ENCODE measurements around the gene ACADL.
A peak's percentile ranks its signal among the peaks of the same experiment; 100 is the strongest.

ACADL gene

DNA sequence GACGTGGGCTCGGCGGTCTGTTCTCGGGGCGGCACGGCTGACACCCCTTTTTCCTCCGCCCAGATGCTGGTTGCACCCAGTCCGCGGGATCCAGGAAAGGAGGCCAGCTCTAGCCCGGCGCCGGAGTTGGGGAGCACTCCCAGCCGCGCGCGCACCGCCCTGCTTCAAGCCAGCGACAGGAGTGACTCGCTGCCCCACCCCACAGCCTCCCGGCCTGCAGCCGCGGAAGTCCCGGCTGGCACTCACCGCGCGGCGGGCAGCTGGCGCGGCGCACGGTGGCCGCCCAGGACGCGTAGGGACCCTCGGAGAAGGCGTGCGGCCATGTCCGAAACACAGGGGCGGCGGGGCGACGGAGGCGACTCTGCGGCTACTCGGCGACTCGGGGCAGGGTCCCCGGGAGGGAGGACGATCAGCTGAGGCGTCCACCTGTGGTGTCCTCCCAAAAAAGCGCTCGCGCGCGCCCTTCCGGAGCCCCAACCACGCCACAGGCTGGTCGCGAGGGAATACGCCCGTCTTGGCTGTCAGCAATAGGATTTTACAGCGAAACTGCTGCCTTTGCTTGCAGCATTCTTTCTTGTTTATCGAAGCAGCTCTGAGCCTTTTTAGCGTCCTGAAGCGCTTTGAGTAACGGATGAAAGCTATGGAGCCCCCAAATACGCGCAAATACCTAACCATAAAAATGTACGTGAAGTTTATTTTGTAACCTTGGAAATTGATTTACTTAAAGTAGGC lies at the start of gene ACADL:
ACADL (minus strand) TSS at position 507 of the 732 bp plus-strand sequence; CDS start at position 323, 184 bp downstream.
- DNase-seq (ENCODE audit: low read depth in 4 of 4, low spot score in 1 of 4): peak in 1 of 4 experiments; percentile 7

DNA sequence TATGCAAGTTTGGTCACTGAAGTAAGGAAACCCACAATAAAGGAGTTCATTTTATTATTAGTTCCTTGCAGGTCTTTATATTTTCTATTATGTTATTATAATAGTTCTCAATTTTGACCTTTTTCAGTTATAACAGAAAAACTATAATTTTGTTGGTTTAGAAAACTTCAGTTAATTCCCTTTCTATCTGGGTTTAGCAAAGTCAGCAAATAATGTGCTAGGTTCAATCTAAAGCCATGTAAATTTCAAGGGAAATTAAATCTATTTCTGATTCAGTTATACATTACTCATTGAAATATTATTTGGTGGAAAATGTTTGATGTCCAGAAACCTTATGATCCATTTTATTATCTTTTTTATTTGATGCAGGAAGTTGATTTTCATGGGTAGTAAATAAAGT lies 46.1 kb upstream of the ACADL start:
- no peak for DNase-seq (ENCODE audit: low read depth in 4 of 4, low spot score in 1 of 4)

DNA sequence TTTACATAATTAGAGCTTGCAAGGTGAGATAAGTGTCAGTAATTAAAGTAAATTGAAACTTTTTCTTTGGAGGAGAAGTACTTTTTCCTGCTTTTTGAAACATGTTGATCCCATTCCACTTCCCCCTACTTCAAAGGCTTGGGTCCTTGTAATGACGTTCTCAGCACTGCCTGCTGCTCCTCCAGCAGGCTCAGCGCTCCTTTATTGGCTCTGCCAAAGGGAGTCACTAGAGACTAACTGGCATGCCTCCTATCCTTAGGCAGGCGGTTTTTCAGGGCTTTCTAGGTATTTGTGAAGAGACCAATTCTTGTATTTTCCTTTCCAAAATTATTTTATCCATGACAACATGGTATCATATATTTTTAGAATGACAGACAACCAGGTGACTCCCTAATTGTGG lies 43.9 kb upstream of the ACADL start:
- no peak for DNase-seq (ENCODE audit: low read depth in 4 of 4, low spot score in 1 of 4)

DNA sequence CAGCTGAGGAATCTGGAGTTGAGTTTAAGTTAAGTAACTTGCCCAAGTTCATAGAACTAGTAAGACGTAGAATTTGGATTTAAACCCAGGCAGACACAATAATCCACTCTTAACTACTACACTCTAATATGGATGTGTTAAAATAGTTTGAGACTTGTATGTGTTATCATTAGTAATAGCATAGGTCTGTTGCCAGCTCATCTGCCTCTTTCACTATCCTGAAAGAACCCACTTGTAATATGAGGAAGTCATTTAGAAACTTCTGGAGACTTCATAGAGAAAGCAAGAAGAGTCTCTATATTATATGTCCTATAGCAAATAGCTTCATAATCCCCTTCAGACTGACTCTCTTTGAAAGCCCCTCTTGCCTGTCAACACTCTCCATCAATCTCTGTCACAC lies 43.0 kb upstream of the ACADL start:
- DNase-seq (ENCODE audit: low read depth in 4 of 4, low spot score in 1 of 4): no peak

DNA sequence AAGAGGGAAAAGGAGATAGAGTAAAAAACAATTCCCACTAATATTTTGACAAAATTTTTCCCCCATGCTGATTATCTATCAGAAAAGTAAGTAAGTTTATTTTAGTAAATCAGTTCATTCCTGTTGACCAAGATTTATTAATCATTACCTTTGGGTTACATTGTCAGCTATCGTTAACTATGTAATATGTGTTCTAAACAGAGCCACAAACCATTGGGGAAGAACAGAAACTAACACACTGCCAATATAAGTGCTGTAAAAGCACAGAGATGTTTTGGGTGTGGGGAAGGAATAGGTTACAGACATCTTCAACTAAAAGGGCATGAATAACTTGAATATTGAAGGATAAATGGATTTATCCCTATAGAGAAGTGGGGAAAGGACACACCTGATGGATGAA lies 42.5 kb upstream of the ACADL start:
- DNase-seq (ENCODE audit: low read depth in 4 of 4, low spot score in 1 of 4): no peak

DNA sequence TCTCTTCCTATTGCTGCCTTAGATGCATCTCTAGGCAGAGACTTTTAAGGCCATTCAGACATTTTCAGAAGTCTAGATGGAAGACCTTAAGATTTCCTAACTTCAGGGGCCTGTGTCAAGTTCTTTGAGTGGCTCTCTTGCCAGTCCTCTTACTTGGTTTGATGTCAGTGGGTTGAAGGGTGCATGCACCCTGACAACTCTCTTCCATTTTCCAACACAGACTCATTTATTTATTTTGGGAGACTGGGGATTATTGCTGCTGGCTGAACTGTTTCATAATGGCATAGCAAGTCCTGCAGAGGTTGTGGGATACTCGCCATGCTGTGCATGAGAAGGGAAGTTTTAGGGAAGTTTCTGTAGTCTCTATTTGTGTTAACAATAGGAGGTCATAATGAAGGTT lies 39.0 kb upstream of the ACADL start:
- DNase-seq (ENCODE audit: low read depth in 4 of 4, low spot score in 1 of 4): no peak

DNA sequence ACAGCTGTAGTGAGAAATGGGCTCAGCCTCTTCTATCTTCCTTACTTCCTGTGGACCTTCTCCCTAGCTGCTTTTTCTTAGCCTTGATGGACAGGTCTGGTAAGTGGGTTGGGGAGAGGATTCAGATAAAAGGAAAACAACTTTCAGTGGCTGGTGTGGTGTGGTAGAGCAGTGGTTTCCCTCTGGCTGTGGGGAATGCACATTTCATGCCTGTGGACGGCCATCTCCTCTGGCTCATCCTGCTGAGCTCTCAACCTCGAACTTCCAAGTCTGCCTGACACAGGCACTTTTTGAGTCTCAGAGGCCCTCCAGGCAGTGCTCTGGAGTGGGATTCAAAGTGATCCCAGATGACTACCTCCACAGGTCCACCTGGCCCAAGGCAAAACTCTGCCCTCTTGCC lies 38.6 kb upstream of the ACADL start:
- no peak for DNase-seq (ENCODE audit: low read depth in 4 of 4, low spot score in 1 of 4)

DNA sequence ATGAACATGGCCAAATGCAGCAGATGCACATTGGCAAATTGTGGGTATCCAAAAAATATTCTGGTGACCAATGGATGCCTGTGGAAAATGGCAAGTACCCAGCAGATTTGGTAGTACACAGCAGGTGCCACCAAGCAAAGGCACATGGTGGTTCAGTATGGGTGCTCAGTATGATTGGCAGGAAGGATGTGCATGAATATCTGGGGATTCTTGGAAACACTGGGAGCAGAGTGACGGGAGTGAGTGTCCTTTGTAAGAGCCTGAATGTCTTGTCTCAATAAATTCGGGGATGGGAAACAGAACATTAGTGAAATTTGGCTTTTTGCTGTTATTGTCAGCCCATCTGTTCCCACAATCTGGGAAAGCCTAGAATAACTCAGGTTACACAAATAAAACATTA lies 36.8 kb upstream of the ACADL start:
- DNase-seq (ENCODE audit: low read depth in 4 of 4, low spot score in 1 of 4): no peak

DNA sequence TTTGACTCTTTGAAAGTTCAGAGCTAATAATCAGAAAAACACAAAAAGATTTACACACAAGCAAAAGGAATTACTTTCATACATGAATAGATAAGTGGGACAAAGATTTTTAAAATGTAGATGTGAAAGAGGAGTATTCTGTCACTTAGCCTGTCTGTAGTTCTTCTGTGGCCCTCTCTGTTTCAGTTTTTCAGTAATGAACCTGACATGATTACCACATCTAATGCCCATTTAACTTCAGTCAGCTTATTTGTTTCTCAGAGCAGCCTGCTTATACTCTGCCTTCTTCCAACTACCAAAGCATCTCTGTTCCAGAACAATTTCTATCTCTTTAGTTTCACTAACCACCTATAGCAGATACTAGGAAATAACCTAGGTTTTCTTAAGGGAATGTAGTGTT lies 34.4 kb upstream of the ACADL start:
- DNase-seq (ENCODE audit: low read depth in 4 of 4, low spot score in 1 of 4): no peak

DNA sequence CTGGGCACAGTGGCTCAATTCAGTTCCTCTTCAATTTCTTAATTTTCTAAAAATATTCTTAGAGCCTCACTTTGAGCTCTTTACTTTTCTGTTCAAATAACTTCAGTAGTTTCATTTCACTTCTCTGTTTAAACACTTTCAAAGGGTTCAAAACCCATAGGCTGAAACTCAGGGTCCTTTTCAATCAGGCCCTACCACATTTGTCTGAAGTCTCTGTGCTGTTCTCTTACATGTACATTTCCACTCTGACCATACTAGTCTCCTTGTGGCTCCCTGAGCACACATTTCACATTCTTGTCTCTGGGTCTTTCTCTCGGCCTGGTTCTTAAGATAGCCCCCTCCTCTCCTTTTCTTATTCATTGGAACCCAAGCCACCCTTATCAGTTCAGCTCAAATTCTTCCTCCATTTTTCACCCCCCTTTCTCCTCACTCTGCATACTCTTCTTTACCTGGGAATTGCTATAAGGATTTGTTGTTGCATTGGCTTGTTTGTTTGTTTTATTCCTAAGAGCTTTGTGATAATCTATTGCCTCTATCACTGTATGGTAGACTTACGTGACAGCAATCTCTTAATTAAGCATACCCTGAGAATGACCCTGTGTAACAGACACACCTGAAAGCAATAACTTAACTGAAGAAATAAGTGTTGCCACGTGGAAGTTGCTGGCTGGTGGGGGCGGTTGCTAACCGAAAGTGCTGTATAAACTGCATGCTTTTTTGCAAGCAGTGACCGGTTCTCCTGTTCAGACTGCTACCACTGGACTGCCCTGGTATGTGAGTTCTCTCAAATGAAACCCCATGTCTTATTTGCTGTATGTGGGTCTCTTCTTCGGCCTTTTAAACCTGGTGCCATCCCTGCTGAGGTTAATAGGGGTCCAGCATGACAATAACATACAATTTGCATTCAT lies 27.7 kb upstream of the ACADL start:
- DNase-seq (ENCODE audit: low read depth in 4 of 4, low spot score in 1 of 4): no peak

DNA sequence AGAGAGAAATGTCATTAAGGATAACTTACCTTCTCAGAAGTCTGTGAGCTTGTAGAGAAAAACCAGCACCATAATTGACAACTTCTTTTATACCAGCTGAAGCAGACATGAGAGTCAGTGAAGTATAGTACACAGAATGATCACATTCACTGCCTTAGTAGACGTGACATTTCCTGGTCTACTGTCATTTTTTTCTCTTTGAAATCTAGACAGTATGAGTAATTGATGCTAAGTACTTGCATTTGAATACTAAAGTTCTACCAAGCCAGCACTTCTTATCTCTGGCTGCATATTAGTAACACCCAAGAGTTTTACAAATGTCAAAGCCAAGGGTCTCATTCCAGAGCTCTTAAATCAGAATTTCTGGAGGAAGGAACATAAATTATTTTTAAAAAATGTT lies 25.4 kb upstream of the ACADL start:
- no peak for DNase-seq (ENCODE audit: low read depth in 4 of 4, low spot score in 1 of 4)

DNA sequence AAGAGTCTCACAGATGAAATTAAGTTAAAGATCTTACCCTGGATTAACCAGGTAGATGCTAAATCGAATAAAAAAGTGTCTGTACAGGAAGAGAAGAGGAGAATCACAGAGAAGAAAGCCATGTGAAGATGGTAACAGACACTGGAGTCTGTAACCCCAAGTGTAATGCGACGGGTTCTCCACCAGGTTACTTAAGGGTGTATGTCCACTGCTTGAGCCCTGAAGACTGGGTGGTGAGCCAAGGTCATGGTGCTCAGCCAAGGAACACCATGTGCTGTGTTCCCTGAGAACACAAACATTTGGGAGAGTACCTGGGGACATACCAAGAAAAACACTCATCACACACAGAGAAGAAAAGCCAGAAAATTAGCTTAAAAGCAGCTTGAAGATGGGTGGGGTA lies 8.2 kb upstream of the ACADL start:
- no peak for DNase-seq (ENCODE audit: low read depth in 4 of 4, low spot score in 1 of 4)

DNA sequence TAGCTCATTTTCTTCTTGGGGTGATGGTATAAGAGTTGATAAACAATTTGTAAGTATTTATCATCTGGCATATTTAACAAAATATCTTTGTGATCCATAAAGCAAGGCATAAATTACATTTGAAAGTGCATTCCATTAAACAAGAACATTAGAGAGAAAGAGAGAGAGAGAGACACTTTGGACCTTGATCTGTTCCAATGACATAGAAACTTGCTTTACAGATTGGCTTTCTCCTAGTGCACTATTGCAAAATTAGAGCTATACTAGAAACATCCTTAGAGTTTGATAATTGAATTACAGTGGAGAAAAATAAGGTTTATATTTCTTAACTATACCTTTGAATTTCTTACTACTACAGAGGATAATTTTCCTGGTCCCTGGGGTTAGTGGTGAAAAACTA lies 5.7 kb upstream of the ACADL start:
- DNase-seq (ENCODE audit: low read depth in 4 of 4, low spot score in 1 of 4): no peak

DNA sequence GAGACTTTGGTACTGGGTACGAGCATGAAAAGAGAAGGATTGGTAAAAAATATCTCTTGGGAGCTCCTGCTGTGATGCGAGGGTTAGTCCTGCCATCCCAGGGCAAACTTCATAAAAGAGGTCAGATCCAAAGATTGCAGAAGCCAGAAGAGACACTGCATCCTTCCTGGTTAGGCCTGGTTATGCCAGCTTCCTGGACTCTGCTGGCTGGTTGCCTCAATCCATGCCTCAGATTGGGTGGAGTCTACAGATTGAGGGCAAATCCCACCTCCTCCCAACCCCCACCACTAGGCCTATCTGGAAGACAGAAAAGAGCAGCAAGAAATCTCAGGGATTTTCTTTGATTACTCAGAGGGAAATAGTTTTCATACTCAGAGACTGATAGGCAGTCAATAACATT lies 5.3 kb upstream of the ACADL start:
- no peak for DNase-seq (ENCODE audit: low read depth in 4 of 4, low spot score in 1 of 4)

DNA sequence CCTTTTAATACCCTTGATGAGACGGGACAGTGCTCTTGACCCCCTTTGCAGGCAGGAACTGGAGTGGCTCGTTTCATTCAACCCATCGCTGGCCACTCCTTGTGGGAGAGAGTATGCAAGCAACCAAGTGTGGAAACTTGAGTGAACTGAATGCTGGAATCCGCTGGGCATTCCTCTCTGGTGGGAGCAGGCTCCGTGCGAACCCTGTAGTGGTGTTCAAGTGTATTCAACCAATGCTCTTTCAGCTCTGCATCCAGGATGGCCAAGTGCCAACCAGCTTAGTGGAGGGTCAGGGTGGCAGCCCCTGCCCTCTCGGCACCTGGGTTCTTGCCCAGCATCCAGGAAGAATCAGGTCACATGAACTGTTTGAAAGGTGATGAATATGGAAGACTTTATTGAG lies 3.3 kb upstream of the ACADL start:
- DNase-seq (ENCODE audit: low read depth in 4 of 4, low spot score in 1 of 4): no peak

DNA sequence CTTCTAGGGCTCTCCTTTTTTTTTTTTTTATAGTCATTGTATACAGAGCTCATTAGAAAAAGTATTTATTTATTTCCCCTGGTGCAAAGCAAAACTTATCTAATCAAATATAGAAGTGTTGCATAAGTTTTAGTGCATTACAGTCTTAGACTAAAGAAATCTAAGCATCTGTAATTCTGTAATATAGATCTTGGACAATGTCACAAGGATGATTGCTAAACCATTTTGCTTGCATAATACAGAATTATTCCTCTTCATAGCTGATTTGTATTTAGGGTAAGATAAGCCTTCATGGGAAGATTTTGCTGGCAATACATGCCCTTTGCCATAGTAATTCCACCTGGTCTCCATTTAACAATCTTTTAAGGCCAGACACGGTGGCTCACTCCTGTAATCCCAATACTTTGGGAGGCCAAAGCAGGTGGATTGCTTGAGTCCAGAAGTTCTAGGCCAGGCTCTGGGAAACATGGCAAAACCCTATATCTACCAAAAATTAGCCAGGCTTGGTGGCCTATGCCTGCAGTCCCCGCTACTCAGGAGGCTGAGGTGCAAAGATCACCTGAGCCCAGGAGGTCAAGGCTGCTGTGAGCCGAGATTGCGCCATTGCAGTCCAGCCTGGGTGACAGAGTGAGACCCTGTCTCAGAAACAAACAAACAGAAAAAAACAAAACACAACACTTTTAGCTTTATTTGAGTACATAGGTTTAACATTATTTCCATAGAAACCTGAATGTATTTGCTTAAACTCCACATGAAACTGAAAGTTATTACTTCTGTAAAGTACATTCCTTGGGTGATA lies 2.2 kb upstream of the ACADL start:
- DNase-seq (ENCODE audit: low read depth in 4 of 4, low spot score in 1 of 4): no peak

DNA sequence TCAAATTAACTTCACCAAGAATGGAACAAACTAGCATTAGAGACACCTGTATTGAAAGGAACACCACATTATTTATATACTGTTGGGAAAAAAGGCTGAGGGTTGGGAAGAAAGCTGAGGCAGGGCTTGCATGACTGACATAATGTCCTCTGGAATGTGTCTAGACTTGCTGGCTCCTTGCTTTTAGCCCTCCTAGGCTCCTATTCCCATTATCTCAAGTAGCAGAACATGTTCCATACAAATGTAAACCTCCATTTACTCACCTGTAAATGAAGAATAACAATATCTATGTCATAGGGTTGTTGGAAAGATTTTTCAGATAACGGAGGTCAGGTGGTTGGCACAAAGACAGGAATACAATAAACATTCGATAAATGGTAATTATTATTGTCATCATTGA lies 976 bp upstream of the ACADL start:
- DNase-seq (ENCODE audit: low read depth in 4 of 4, low spot score in 1 of 4): no peak

DNA sequence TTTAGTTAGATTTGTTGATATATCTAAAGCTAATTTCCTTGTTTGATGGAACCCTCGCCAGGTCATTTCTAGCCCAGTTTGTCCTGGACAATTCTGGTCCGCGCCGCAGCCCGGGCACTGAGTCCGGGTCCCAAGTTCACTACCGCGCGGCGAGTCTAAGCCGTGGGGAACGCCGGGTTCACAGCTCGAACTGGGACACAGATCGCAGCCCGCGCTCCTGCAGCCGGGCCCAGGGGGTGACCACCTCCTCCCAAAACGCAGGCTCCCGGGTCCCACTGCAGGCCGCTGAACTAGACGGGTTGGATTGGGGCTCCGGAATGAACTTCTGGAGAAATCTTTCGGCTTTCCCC lies 681 bp downstream of the ACADL start:
- no peak for DNase-seq (ENCODE audit: low read depth in 4 of 4, low spot score in 1 of 4)

DNA sequence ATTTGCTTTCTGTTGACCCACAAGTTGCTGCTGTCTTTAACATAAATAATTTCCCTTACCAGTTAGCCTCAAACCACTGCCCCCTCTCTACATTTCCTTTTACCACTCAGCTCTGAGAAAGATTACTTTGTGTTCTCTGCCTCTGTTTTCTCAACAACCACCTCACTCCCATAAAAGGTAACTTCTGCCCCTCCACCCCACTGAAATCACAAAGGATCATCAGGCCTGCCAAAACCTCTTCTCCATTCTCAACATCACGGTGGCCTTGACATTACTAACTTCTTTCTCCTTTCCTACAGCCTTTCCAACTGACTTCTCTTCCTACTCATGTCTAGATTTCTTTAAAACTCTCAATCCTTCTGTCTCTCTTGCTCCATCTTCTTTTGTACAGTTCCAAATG lies 10.1 kb downstream of the ACADL start:
- no peak for DNase-seq (ENCODE audit: low read depth in 4 of 4, low spot score in 1 of 4)

DNA sequence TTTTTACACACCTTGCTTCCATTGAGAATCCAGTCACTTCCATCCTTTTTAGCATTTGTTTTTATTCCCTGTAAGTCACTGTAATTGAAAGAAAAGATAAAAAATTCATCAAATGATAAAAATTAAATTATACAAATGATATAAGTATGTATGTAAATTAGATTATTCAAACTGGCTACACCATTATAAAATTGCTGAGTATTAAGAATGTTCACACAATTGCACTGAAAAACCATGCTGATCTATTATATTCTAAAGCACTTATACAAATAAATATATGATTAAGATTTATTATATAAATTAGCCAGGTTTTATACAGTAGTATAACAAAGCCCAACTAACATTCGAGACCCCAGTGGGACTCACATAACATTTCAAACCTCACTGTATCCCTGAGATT lies 15.1 kb downstream of the ACADL start:
- DNase-seq (ENCODE audit: low read depth in 4 of 4, low spot score in 1 of 4): no peak

DNA sequence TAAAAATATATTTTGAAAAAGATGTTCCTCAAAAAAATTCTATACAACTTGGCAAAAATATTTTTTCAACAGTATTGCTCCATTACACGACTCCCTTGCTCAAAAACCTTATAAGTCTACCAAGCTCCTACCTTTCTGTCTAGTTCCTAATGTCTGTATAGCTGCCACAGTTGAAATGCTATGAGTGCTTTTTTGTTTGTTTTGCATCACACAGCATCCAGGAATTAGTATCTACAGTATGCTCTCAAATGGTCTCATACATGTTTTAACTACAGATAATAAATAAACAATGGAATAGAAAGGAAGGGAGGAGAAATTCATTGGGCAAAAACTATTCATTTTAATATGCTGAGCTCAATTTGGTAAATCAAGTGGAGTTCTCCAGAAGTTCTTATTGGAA lies 17.3 kb downstream of the ACADL start:
- no peak for DNase-seq (ENCODE audit: low read depth in 4 of 4, low spot score in 1 of 4)

DNA sequence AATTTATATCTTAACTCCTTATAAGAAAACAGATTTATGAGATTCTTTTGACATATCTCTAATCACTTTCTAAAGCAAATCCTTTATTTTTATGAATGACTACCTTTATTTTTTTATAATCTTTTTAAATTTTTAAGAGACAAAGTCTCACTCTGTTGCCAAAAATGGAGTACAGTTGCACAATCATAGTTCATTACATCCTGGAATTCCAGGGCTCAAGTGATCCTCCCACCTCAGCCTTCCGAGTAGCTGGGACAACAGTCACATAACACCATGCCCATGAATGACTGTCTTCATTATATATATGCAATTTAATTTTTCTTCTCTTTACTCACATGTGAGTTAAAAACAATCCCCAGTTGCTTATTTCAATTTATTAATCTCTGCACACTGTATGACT lies 21.7 kb downstream of the ACADL start:
- DNase-seq (ENCODE audit: low read depth in 4 of 4, low spot score in 1 of 4): no peak
